ENCODE data around the gene GMDS. TPM values are rescaled to one million over a fixed set of nuclear protein-coding genes. Genes with fewer than 3 reads are reported as not detected.
A peak's percentile ranks its signal among the peaks of the same experiment; 100 is the strongest.

The GMDS gene
- total and polyA plus RNA-seq, 2 donors (not counting 3 experiments of a cell fraction or from before 2014, with no cell fraction given): 9.8 to 23.5 TPM

- Histone ChIP-seq H3K4me3 (replicated peaks in 1 of 3; ENCODE audit: insufficient read depth in 1 of 3, low read depth in 1 of 3, low read length in 3 of 3) (no peak overlapping the region), H3K27ac (ENCODE audit: insufficient read depth, low read depth, low read length) (no peak overlapping the region), H3K79me2 (ENCODE audit: control insufficient read depth, insufficient read depth, low read length) (no peaks in the 10 kb centered on the region), H4K20me1 (replicated peaks; ENCODE audit: control insufficient read depth, extremely low read depth, insufficient read depth, low read length) (no peaks in the 10 kb centered on the region), H3K9me1 (replicated peaks; ENCODE audit: control insufficient read depth, extremely low read depth, insufficient read depth, low read length) (no peaks in the 10 kb centered on the region), H3K27me3 (ENCODE audit: control insufficient read depth in 2 of 2, insufficient read depth in 2 of 2, low read length in 2 of 2) (no peaks in the 10 kb centered on the region), H3K4me2 (ENCODE audit: insufficient read depth, low read length) (no peak overlapping the region), H3K4me1 (ENCODE audit: control insufficient read depth, extremely low read depth, insufficient read depth, low read length) (peaks cover 11% of the 10 kb centered on the region), H2AFZ (ENCODE audit: low read depth, low read length) (no peak overlapping the region), H3K36me3 (ENCODE audit: control insufficient read depth in 2 of 2, extremely low read depth in 1 of 2, insufficient read depth in 2 of 2, low read length in 2 of 2) (no peaks in the 10 kb centered on the region), H3K9ac (replicated peaks; ENCODE audit: extremely low read depth, insufficient read depth, low read length) (no peak overlapping the region), H3K9me3 (replicated peaks; ENCODE audit: control insufficient read depth, insufficient read depth, low read length) (no peaks in the 10 kb centered on the region)
- intact Hi-C loops (cut with micrococcal nuclease) (no loop called here), dilution Hi-C loops (cut with MboI; ENCODE audit: extremely low pct_ligation_motif_present, low sequenced_read_pairs) (no loop called here)
- DNase-seq (ENCODE audit: low read depth, low spot score): no peak
- no peak for TF ChIP-seq FOS (IDR thresholded peaks at IDR 0.05; ENCODE audit: borderline replicate concordance, insufficient read depth, low read length)
- FAIRE-seq: no peak
- BruUV-seq (replicated peaks): no TSS peak
- ChIA-PET CTCF (interaction anchor here (0.8 to 1.4 kb wide), 11 partner anchors 12 to 598 kb away, joined by 3 to 9 read pairs (median 3); no protein-coding TSS in a partner anchor), POLR2A (no interaction called here)
Measured at GRCh38 chr6:2194643-2195042, 50.8 kb downstream of the GMDS start.

DNA sequence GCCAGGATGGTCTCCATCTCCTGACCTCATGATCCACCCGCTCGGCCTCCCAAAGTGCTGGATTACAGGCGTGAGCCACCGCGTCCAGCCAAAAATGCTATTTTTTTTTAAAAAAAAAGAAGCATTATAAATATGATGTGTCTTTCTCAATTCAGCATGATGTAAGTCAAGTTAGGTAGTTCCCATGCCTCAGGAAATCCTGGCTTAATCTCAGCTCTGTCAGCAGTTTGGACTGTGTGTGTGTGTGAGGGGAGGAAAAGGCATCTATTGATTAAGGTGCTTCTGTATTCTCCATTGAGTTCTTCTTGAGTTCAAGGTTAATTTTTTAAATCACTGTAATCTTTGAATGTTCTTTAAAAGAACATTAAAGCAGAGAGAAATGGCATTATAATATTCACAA, 51.5 kb downstream of the GMDS start:
- Histone ChIP-seq H3K9ac (replicated peaks; ENCODE audit: extremely low read depth, insufficient read depth, low read length) (no peak overlapping the region), H3K9me3 (replicated peaks; ENCODE audit: control insufficient read depth, insufficient read depth, low read length) (no peaks in the 10 kb centered on the region), H3K4me3 (replicated peaks in 1 of 3; ENCODE audit: insufficient read depth in 1 of 3, low read depth in 1 of 3, low read length in 3 of 3) (no peak overlapping the region), H3K79me2 (ENCODE audit: control insufficient read depth, insufficient read depth, low read length) (no peaks in the 10 kb centered on the region), H3K4me2 (ENCODE audit: insufficient read depth, low read length) (no peak overlapping the region), H2AFZ (ENCODE audit: low read depth, low read length) (no peak overlapping the region), H3K27me3 (ENCODE audit: control insufficient read depth in 2 of 2, insufficient read depth in 2 of 2, low read length in 2 of 2) (no peaks in the 10 kb centered on the region), H4K20me1 (replicated peaks; ENCODE audit: control insufficient read depth, extremely low read depth, insufficient read depth, low read length) (no peaks in the 10 kb centered on the region), H3K9me1 (replicated peaks; ENCODE audit: control insufficient read depth, extremely low read depth, insufficient read depth, low read length) (no peaks in the 10 kb centered on the region), H3K4me1 (ENCODE audit: control insufficient read depth, extremely low read depth, insufficient read depth, low read length) (peaks cover 16% of the 10 kb centered on the region), H3K27ac (ENCODE audit: insufficient read depth, low read depth, low read length) (no peak overlapping the region), H3K36me3 (ENCODE audit: control insufficient read depth in 2 of 2, extremely low read depth in 1 of 2, insufficient read depth in 2 of 2, low read length in 2 of 2) (no peaks in the 10 kb centered on the region)
- peak; percentile 41 for DNase-seq (ENCODE audit: low read depth, low spot score)
- CTCF ChIA-PET: interaction anchor here (1.0 to 1.3 kb wide), 4 partner anchors 15 to 592 kb away, joined by 3 to 4 read pairs (median 4); no protein-coding TSS in a partner anchor
- dilution Hi-C loops (cut with MboI; ENCODE audit: extremely low pct_ligation_motif_present, low sequenced_read_pairs): no loop called here
- POLR2A ChIA-PET: no interaction called here
- no peak for FAIRE-seq
- intact Hi-C loops (cut with micrococcal nuclease): no loop called here
- no TSS peak for BruUV-seq (replicated peaks)
- TF ChIP-seq POLR2AphosphoS5 (IDR thresholded peaks at IDR 0.05; ENCODE audit: insufficient read depth, low read depth, low read length) (no peak), EZH2 (IDR thresholded peaks at IDR 0.05; ENCODE audit: borderline replicate concordance, low read depth, low read length, severe bottlenecking) (no peak), POLR2A (IDR thresholded peaks at IDR 0.05; ENCODE audit: low read depth, low read length) (no peak), CTCF (IDR thresholded peaks at IDR 0.05; ENCODE audit: extremely low read depth in 1 of 2, insufficient read depth in 1 of 2, low read depth in 1 of 2, low read length in 2 of 2) (no peak), MYC (IDR thresholded peaks at IDR 0.05; ENCODE audit: low read depth, low read length) (no peak), FOS (IDR thresholded peaks at IDR 0.05; ENCODE audit: borderline replicate concordance, insufficient read depth, low read length) (no peak), GATA2 (IDR thresholded peaks at IDR 0.05; ENCODE audit: insufficient read depth, insufficient read length, low read depth, low read length) (no peak), JUN (IDR thresholded peaks at IDR 0.05; ENCODE audit: borderline replicate concordance, insufficient read depth, insufficient read length, low read depth) (no peak)
- TF ChIP-seq, protein P1, sequence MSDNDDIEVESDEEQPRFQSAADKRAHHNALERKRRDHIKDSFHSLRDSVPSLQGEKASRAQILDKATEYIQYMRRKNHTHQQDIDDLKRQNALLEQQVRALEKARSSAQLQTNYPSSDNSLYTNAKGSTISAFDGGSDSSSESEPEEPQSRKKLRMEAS (IDR thresholded peaks at IDR 0.05; ENCODE audit: insufficient read depth, insufficient read length): no peak

Measured in endothelial cell of umbilical vein (primary cell).